HG02870 (cell line): ENCODE data around the gene RPS2.

ENCODE experiments used
- ATAC-seq: cut with Tn5 transposase; IDR thresholded peaks from one replicate; pipeline ENCODE4 v1.9.1; 2021; ENCODE audit warnings: mild to moderate bottlenecking, moderate library complexity; ENCODE audit not compliant: unreplicated experiment

Gene RPS2

GRCh38 chr16:1982991-1983543, 18.4 kb upstream of the RPS2 start:
- no peak for ATAC-seq

- ATAC-seq, result no peak
Observed at GRCh38 chr16:1982013-1982433, 17.4 kb upstream of the RPS2 start.

GRCh38 chr16:1981398-1981836, 16.8 kb upstream of the RPS2 start, which contains the start of gene NOXO1:
TSS of gene NOXO1 (minus strand) at chr16:1981469. CDS start at chr16:1981179, 290 bp downstream.
- no peak for ATAC-seq

DNA sequence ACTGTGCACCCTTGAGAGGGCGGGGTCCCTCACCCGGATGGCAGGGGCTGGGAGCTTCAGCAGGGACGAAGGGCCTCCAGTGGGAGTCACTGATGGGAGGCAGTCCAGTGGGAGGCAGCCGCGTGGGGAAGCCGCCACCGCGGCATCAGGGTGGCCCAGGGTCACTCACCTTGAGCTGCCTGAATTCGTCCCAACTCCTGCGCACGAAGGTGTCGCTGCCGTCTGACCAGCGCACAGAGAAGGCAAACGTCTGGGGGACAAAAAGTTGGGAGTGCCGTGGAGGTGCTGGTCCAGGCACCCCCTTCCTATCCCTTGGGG, 16.1 kb upstream of the RPS2 start:
- no peak for ATAC-seq

DNA sequence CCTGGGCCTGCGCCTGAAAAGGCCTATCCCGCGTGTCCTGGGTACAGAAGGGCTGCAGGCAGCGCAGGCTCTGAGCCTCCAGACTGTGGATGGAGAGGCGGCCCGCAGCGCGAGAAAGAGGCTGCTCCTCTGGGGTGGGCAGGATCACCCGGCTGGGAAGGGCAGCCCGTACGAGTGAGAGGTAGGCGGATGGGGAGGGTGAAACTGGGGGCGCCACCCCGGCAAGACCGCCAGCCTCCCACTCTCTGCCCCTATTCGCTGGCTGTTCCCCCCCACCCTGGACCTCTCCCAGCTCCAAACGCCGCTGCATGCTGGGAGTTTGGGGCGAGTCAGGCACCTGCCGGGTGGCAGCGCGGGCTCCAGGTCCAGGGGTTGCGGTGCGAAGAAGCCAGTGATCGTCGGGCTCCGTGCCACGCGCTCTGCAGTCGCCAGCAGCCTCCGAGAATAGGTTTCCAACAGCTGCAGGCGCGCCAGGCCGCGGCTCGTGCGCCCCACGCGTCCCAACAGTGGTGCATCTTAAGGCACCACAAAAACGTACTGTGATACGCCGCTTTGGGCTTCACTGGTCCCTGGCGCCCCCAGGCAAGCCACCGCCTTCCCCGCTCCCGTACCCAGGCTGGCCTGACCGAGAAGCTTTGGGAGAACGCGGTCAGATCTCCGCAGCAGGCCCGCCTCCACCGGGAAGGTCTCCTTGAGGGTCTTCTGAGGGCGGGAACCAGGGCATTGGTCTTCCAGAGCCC, 15.6 kb upstream of the RPS2 start:
- ATAC-seq, result no peak

GRCh38 chr16:1979271-1980029, 14.8 kb upstream of the RPS2 start:
- ATAC-seq, result no peak

DNA sequence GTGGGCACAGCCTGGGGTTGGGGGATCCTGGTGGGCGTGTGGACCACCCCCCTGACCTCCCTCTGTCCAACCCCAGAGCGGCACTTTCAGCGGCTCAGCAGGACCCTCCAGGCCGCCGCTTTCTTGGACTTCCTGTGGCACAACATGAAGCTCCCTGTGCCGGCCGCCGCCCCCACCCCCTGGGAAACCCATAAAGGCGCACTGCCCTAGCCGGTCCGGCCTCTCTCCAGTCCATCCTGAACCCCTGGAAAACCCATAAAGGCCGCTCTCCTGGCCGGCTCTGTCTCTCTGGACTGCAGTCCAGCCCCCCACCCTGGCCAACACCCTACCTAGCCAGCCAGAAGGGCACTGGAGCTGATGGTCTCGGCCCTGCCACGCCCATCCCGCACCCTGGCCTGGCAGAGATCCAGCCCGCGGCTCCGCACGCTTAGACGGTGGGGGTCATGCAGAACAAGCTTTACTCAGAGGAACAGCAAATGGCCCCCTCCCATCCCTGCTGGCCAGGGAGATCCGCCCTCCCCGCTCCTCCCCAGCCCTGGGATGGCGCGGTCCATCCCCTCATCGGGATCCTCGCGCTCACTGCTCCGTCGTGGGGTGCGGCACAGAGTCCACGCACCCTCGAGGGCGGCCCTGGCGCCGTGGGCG, 14.0 kb upstream of the RPS2 start:
- ATAC-seq, result no peak

GRCh38 chr16:1977875-1978268, 13.2 kb upstream of the RPS2 start:
- ATAC-seq, result no peak

DNA sequence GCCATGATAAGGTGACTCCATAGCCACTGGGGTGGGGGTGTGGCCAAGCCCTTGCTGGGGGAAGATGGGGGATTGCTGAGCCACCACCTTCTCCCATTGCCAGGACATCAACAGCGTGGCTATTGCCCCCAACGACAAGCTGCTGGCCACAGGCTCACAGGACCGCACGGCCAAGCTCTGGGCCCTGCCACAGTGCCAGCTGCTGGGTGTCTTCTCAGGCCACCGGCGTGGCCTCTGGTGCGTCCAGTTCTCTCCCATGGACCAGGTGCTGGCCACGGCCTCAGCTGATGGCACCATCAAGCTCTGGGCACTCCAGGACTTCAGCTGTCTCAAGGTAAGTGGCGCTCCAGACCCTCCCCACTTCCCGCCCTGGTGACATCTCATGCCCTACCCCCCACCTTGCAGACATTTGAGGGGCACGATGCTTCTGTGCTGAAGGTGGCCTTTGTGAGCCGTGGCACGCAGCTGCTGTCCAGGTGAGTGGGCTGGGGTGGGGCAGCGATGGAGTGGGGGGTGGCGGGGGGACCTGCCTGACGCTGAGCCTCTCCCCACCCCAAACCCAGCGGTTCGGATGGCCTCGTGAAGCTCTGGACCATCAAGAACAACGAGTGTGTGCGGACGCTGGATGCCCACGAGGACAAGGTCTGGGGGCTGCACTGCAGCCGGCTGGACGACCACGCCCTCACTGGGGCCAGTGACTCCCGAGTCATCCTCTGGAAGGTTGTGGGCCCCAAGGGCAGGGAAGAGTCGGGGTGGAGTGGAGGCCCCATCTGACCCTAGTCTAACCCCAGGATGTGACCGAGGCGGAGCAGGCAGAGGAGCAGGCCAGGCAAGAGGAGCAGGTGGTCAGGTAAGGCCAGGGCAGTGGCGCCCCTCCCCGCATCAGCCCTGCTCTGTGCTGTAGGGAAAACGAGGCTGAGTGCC, 12.6 kb upstream of the RPS2 start:
- no peak for ATAC-seq

- no peak for ATAC-seq
Observed at GRCh38 chr16:1976216-1976520, 11.5 kb upstream of the RPS2 start.

- ATAC-seq, result no peak
Observed at GRCh38 chr16:1975432-1976215, 11.0 kb upstream of the RPS2 start.

DNA sequence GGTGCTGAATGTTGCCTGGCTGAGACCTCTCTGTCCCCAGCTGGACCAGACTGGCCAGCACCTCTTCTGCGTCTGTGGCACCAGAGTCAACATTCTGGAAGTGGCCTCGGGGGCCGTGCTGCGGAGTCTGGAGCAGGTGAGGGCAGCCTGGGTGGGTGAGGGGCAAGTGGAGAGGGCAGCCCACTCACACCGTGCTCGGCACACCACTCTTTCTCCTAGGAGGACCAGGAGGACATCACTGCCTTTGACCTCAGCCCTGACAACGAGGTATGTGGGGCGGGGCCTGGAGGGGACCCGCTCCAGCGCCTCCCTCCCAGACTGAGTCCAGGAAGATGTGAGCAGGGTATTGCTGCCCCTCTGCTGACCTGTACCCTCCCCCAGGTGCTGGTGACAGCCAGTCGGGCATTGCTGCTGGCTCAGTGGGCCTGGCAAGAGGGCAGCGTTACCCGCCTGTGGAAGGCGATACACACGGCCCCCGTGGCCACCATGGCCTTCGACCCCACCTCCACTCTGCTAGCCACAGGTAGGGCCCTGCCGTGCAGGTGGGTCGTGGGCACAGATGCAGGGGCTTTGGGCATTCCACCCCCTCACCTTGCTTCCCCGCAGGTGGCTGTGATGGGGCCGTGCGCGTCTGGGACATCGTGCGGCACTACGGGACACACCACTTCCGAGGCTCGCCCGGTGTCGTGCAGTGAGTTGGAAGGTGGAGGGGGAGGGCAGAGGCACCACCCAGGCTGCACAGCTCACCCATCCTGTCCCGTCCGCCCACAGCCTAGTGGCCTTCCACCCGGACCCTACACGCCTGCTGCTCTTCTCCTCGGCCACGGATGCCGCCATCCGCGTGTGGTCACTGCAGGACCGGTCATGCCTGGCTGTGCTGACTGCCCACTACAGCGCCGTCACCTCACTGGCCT, 9.8 kb upstream of the RPS2 start:
- ATAC-seq, result no peak

DNA sequence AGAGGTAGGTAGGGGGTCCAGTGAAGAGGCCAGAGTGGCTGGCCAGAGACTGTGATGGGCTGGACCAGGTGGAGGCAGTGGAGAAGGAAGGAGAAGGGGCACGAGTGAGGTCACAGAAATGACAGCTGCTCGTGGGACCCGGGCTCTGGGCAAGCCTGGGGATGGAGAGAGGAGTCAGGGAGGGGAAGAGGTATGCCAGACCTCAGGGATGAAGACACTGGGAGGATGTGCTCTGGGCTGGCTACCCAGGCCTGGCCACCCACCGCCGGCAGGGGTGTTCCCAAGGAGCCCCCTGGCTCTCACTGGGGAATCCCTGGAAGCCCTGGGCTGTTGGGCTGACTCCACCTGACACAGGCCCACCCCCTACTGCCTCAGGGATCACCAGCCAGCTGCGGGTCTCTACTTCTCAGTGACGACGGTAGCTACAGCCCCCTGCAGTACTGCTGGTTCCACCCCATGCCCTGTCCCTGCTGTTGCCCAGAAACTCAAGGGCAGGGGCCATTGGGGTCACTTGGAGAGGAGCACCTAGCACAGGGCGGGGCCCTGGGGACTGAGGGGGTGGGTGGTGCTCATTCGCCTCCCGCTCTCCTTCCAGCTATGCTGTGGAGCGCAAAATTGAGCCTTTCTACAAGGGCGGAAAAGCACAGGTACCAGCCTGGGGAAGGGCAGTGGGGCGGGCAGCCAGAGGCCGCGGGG, 9.0 kb upstream of the RPS2 start:
- ATAC-seq, result no peak

GRCh38 chr16:1972490-1972877, 7.9 kb upstream of the RPS2 start:
- no peak for ATAC-seq

DNA sequence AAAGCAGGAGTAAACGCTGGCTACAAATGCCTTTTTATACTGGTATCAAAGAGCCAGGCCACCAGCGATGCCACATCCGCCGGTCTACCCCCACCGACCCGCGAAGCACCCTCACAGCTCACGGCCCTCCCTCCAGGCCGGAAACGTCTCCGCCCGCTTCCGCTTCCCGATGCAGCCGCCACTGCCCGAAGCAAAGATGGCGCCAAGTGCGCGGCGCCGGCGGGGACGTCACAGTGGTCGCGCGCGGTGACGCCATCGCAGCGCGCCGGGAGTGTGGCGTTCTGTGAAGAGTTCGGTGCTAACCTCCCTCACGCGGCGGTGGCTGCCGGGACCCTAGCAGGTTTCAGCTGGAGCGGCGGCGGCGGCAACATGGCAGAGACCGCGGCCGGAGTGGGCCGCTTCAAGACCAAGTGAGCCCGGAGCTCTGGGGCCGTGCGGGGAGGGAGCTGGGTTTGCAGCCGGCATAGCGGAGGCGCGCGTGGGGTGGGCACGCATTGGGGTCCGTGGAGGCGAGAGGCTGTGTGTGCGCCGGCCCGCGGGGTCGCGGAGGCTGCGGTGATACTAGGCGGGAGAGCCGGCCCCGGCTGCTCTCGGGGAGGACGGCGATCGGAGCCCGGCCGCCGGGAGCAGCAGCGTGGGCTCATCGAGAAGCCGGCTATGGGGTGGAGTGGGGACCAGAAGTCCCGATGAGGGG, 7.3 kb upstream of the RPS2 start, which contains the start of gene TBL3:
TBL3 (plus strand) TSS at position 258 of the 694 bp plus-strand sequence; CDS start at position 370, 112 bp downstream.
- peak; percentile 77 for ATAC-seq

- no peak for ATAC-seq
Observed at GRCh38 chr16:1968146-1968953, 3.7 kb upstream of the RPS2 start.

- ATAC-seq, result no peak
Observed at GRCh38 chr16:1966460-1966859, 1.8 kb upstream of the RPS2 start, which contains the start of gene RNF151. TSS of gene RNF151 (plus strand) at chr16:1966856. CDS start at chr16:1966882, 26 bp downstream.
